ENCODE data around the gene NPW. TPM values are rescaled to one million over a fixed set of nuclear protein-coding genes. Genes with fewer than 3 reads are reported as not detected.

NPW gene
- total RNA-seq, 1 experiment from 2014 or later = 1.6 TPM

- DNase-seq = peak; percentile 63 to 64
- no peaks in the 10 kb centered on the region for H3K9me3 ChIP-seq (replicated peaks)
These were observed 3.1 kb upstream of the NPW start for GRCh38 chr16:2016407-2016922.

DNA sequence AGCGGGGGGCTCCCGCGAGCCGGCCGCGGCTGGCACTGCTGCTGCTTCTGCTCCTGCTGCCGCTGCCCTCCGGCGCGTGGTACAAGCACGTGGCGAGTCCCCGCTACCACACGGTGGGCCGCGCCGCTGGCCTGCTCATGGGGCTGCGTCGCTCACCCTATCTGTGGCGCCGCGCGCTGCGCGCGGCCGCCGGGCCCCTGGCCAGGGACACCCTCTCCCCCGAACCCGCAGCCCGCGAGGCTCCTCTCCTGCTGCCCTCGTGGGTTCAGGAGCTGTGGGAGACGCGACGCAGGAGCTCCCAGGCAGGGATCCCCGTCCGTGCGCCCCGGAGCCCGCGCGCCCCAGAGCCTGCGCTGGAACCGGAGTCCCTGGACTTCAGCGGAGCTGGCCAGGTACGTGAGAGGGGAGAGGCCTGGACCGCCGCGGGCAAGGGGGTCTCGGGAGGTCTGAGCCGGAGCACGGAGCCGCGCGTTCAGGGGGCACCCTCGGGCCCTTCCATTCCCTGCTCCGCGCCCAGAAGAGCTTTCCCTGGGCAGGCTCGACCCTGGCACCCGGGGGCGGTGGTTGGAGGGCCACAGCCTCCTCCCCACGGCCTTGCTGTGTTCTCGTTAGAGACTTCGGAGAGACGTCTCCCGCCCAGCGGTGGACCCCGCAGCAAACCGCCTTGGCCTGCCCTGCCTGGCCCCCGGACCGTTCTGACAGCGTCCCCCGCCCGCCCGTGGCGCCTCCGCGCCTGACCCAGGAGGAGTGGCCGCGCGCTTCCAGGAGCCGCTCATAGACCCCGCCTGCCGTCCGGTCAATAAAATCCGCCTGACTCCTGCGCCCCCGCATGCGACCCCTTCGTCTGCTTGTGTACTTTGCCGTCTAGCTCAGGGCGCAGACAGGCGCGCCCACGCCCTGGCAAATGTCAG is 591 bp downstream of the NPW start:
- Histone ChIP-seq H3K4me3 (peak overlapping the region; percentile 21; the same call in 1 of the 2 replicates), H3K36me3 (no peaks in the 10 kb centered on the region), H3K27me3 (peaks cover 8% of the 10 kb centered on the region; the same call in 1 of the 2 replicates), H3K4me1 (peaks cover 12% of the 10 kb centered on the region), H3K27ac (no peak overlapping the region), H3K9me3 (replicated peaks) (no peaks in the 10 kb centered on the region)
- no peak for DNase-seq

More at GRCh38 chr16:2016407-2016922, 3.1 kb upstream of the NPW start:
- H3K27me3 ChIP-seq = peaks cover 8% of the 10 kb centered on the region; the same call in 1 of the 2 replicates
- no peak overlapping the region for H3K27ac ChIP-seq
- H3K4me3 ChIP-seq = no peak overlapping the region
- peaks cover 12% of the 10 kb centered on the region for H3K4me1 ChIP-seq
- no peaks in the 10 kb centered on the region for H3K36me3 ChIP-seq

DNA sequence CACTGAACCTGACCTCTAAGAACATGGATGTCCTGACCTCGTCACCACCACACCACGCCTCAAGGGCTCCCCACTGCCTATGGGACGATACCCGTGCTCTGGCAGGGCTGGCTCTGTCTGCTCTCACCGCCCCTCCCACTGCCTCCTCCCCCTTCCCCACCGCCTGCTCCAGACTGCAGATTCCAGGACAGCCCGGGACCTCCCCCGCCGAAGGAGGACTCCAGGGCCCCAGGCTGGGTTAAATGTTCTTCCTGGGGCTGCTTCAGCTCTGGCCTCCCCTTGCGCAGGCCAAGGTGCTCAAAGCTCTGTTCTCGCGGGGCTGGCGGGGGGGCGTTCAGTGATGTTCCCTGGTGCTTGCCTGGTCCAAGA is 3.1 kb downstream of the NPW start:
- H3K9me3 ChIP-seq (replicated peaks) = no peaks in the 10 kb centered on the region
- H3K4me1 ChIP-seq = no peaks in the 10 kb centered on the region; the same call in 1 of the 2 replicates
- no peak overlapping the region for H3K27ac ChIP-seq
- peak; percentile 58 to 63 for DNase-seq
- peak overlapping the region; percentile 49 for H3K4me3 ChIP-seq
- no peaks in the 10 kb centered on the region for H3K36me3 ChIP-seq
- H3K27me3 ChIP-seq = peaks cover 19% of the 10 kb centered on the region; the same call in 1 of the 2 replicates

- H3K9me3 ChIP-seq (replicated peaks) = no peaks in the 10 kb centered on the region
- peak overlapping the region; percentile 49 for H3K4me3 ChIP-seq
- peak; percentile 84 to 93 for DNase-seq
- H3K27me3 ChIP-seq = peaks cover 25% of the 10 kb centered on the region; the same call in 1 of the 2 replicates
- H3K27ac ChIP-seq = peak overlapping the region; percentile 17; the same call in 1 of the 2 replicates
- H3K36me3 ChIP-seq = no peaks in the 10 kb centered on the region
- no peaks in the 10 kb centered on the region; the same call in 1 of the 2 replicates for H3K4me1 ChIP-seq
These were observed 3.8 kb downstream of the NPW start for GRCh38 chr16:2023092-2024031.

GRCh38 chr16:2024032-2024420 is 4.4 kb downstream of the NPW start:
- H3K4me3 ChIP-seq = peak overlapping the region; percentile 49; the same call in 1 of the 2 replicates
- H3K27me3 ChIP-seq = peaks cover 21% of the 10 kb centered on the region; the same call in 1 of the 2 replicates
- H3K9me3 ChIP-seq (replicated peaks) = no peaks in the 10 kb centered on the region
- no peaks in the 10 kb centered on the region for H3K36me3 ChIP-seq
- no peak for DNase-seq
- H3K4me1 ChIP-seq = no peaks in the 10 kb centered on the region; the same call in 1 of the 2 replicates
- H3K27ac ChIP-seq = no peak overlapping the region

GRCh38 chr16:2025251-2025650 is 5.7 kb downstream of the NPW start:
- Histone ChIP-seq H3K27ac (no peak overlapping the region), H3K4me3 (no peak overlapping the region), H3K9me3 (replicated peaks) (no peaks in the 10 kb centered on the region), H3K27me3 (peaks cover 17% of the 10 kb centered on the region; the same call in 1 of the 2 replicates), H3K36me3 (no peaks in the 10 kb centered on the region), H3K4me1 (no peaks in the 10 kb centered on the region; the same call in 1 of the 2 replicates)
- no peak for DNase-seq

- Histone ChIP-seq H3K4me1 (no peaks in the 10 kb centered on the region; the same call in 1 of the 2 replicates), H3K9me3 (replicated peaks) (no peaks in the 10 kb centered on the region)
These were observed 6.4 kb downstream of the NPW start for GRCh38 chr16:2025878-2026460.

GRCh38 chr16:2026461-2027023 is 7.0 kb downstream of the NPW start, which contains the start of gene NHERF2:
NHERF2 (plus strand) TSS chr16:2026902; CDS start chr16:2027006, 104 bp downstream.
- no peak within 1 kb of the TSS for H3K27ac ChIP-seq
- H3K4me1 ChIP-seq = no peaks in the 10 kb centered on the region; the same call in 1 of the 2 replicates
- peak within 1 kb of the TSS; percentile 31; the same call in 1 of the 2 replicates for H3K4me3 ChIP-seq
- no peaks in the 10 kb centered on the region for H3K9me3 ChIP-seq (replicated peaks)
- no peaks in the 10 kb centered on the region for H3K36me3 ChIP-seq
- no peak for DNase-seq
- H3K27me3 ChIP-seq = peaks cover 17% of the 10 kb centered on the region; the same call in 1 of the 2 replicates

More at GRCh38 chr16:2025878-2026460, 6.4 kb downstream of the NPW start:
- no peak for DNase-seq
- H3K27me3 ChIP-seq = peaks cover 17% of the 10 kb centered on the region; the same call in 1 of the 2 replicates
- no peak overlapping the region for H3K4me3 ChIP-seq
- no peaks in the 10 kb centered on the region for H3K36me3 ChIP-seq
- H3K27ac ChIP-seq = no peak overlapping the region

DNA sequence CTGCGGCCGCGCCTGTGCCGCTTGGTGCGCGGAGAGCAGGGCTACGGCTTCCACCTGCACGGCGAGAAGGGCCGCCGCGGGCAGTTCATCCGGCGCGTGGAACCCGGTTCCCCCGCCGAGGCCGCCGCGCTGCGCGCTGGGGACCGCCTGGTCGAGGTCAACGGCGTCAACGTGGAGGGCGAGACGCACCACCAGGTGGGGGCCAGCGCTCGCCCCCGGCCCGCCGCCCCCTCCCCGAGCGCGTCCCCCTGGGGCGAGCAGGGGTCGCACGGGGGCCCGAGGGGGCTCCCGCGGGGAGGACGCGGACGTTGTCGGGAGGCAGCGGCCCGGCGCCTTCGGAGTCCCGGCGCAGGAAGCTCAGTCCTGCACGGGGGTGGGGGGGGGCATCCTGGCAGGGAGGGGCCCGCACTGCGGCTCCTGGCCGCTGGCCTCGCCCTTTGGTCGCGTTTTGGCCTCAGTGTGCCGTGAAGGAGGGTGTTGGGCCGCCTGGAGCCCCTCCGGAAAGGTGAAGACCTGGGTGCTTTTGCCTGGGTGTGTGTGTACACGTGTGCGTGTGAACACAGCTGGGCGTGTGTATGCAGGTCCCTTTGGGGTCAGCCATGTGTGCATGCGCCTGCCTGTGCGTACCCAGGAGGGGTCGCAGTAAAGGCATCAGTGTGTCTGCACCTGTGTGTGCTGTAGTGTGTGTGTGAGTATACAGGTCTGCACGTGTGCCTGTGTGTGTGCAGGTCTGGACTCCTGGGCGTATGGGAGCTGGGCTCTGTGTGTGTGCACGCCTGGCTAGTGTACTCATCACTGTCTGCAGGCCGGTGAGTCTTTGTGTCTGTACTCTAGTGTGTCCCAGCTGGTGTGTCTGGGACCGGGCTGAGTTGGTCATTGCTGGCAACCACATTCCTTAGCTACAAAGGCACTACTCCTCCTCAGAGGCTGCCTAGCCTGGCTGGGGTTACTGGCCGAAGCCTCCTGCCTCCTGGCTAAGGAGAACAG is 7.7 kb downstream of the NPW start:
- DNase-seq = no peak

DNA sequence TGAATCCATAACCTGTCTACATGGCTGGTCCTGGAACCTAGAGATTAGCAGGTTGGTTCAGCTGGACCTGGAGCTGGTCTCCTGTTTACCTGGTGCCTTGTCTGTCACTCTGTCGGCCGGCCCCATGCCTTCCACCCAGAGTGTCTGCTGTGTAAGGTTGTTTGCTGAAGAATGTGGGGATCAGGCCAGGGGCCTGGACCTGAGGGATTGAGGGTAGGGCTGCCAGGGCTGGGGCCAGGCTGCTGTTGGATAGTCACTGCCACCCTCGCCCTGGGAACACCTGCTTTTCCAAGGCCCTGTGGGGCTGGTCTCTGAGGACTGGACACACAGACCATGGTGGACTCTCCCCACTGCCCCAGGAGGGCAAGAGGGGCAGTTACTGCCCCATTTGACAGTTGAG is 8.6 kb downstream of the NPW start:
- peaks cover 11% of the 10 kb centered on the region for H3K4me1 ChIP-seq
- H3K9me3 ChIP-seq (replicated peaks) = no peaks in the 10 kb centered on the region
- H3K27ac ChIP-seq = no peak overlapping the region
- no peaks in the 10 kb centered on the region for H3K36me3 ChIP-seq
- DNase-seq = no peak
- no peak overlapping the region for H3K4me3 ChIP-seq
- H3K27me3 ChIP-seq = peaks cover 17% of the 10 kb centered on the region; the same call in 1 of the 2 replicates

More for the DNA sequence above, 7.7 kb downstream of the NPW start:
- Histone ChIP-seq H3K4me1 (peaks cover 2% of the 10 kb centered on the region), H3K36me3 (no peaks in the 10 kb centered on the region), H3K9me3 (replicated peaks) (no peaks in the 10 kb centered on the region), H3K27me3 (peaks cover 17% of the 10 kb centered on the region; the same call in 1 of the 2 replicates), H3K4me3 (peak overlapping the region; percentile 31; the same call in 1 of the 2 replicates), H3K27ac (no peak overlapping the region)

DNA sequence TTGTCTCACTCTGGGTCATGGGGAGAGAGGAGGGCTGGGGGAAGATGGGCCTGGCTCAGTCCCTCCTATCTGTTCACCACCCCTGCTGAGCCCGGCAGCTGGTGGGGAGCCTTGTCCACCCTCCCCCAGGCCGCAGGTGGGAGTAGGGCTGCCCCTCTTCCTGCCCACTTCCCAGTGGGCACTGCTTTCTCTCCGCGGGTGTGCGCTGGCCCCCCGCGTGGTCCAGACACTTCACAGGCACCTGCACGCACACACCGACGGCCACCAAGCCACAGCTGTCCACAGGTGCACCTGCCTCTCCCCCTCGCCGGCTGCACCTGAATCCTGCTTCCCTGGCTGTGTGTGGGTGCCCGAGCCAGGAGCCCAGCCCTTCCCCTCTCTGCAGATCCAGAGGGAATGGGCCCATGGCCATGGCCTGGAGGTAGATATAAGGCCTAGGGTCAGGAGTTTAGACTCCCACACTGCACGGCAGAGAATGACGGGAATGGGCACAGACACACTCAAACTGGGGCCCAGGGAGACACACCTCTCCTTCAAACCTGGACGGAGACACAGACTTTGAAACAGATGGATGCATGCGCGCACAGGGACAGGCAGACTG is 9.1 kb downstream of the NPW start:
- no peaks in the 10 kb centered on the region for H3K36me3 ChIP-seq
- DNase-seq = no peak
- peaks cover 13% of the 10 kb centered on the region for H3K4me1 ChIP-seq
- peaks cover 17% of the 10 kb centered on the region; the same call in 1 of the 2 replicates for H3K27me3 ChIP-seq
- H3K27ac ChIP-seq = no peak overlapping the region
- no peaks in the 10 kb centered on the region for H3K9me3 ChIP-seq (replicated peaks)
- H3K4me3 ChIP-seq = no peak overlapping the region

DNA sequence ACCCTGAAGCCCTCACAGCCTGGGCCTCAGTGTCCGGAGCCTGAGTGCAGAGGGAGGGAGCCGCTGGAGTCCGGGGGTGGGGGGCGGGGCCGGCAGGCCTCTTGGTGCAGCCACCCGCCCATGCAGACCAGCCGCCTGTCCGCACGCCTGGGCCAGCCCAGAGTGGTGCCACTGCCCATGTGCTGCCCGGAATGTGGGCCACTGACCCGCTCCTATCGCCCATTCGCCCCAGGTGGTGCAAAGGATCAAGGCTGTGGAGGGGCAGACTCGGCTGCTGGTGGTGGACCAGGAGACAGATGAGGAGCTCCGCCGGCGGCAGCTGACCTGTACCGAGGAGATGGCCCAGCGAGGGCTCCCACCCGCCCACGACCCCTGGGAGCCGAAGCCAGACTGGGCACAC is 9.8 kb downstream of the NPW start:
- no peaks in the 10 kb centered on the region for H3K9me3 ChIP-seq (replicated peaks)
- H3K27ac ChIP-seq = no peak overlapping the region
- H3K36me3 ChIP-seq = no peaks in the 10 kb centered on the region
- H3K27me3 ChIP-seq = peaks cover 17% of the 10 kb centered on the region; the same call in 1 of the 2 replicates
- H3K4me1 ChIP-seq = peaks cover 16% of the 10 kb centered on the region
- no peak for DNase-seq
- H3K4me3 ChIP-seq = no peak overlapping the region
